Fibroblast of lung (primary cell): ENCODE results near the gene TMCC2.

ENCODE experiments used
- EZH2 ChIP-seq: IDR thresholded peaks from 2 replicates; pipeline ENCODE4 v1.5.1; 2012; ENCODE audit warnings: low read length, control low read depth, mild to moderate bottlenecking; ENCODE audit errors: missing control alignments
- TF ChIP-seq, protein P1 (sequence below), 2 donors: IDR thresholded peaks in 1 of 2; conservative IDR thresholded peaks in 1 of 2; 1 replicate in 1 of 2; 2 replicates in 1 of 2; pipeline ENCODE4 v1.5.1; 2011 to 2012; ENCODE audit warnings: low read length in 2 of 2, control low read depth in 1 of 2, inconsistent platforms in 1 of 2, low read depth in 1 of 2, mild to moderate bottlenecking in 1 of 2

DNA sequence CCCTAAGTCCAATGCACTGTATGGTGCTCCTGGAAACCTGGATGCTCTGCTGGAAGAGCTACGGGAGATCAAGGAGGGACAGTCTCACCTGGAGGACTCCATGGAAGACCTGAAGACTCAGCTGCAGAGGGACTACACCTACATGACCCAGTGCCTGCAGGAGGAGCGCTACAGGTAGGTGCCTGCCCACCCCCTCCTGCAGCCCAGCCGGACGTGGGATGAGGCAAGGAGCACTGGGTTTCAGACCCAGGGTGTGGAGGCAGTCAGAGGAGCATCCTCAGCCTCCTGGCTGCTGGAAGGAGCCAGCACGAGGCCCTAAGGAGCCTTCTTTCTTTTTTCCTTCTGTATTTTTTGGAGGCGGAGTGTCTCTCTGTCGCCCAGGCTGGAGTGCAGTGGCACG, 42.0 kb downstream of the TMCC2 start:
- TF ChIP-seq, protein P1, sequence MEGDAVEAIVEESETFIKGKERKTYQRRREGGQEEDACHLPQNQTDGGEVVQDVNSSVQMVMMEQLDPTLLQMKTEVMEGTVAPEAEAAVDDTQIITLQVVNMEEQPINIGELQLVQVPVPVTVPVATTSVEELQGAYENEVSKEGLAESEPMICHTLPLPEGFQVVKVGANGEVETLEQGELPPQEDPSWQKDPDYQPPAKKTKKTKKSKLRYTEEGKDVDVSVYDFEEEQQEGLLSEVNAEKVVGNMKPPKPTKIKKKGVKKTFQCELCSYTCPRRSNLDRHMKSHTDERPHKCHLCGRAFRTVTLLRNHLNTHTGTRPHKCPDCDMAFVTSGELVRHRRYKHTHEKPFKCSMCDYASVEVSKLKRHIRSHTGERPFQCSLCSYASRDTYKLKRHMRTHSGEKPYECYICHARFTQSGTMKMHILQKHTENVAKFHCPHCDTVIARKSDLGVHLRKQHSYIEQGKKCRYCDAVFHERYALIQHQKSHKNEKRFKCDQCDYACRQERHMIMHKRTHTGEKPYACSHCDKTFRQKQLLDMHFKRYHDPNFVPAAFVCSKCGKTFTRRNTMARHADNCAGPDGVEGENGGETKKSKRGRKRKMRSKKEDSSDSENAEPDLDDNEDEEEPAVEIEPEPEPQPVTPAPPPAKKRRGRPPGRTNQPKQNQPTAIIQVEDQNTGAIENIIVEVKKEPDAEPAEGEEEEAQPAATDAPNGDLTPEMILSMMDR (conservative IDR thresholded peaks at IDR 0.05 in 1 of 2, IDR thresholded peaks at IDR 0.05 in 1 of 2; ENCODE audit: low read depth in 1 of 2, low read length in 2 of 2), result no peak
- no peak for TF ChIP-seq EZH2
